Large intestine (tissue), 3 donors: ENCODE data around the gene AKAP13. TPM values are rescaled to one million over a fixed set of nuclear protein-coding genes. Genes with fewer than 3 reads are reported as not detected.
"Not testable (repeated sequence)": the region's sequence is repeated elsewhere in the genome, so short reads cannot be mapped to it uniquely, and the experiment has no call there.

Experiments
- DNase-seq, 2 donors: peaks; one replicate each; pipeline versions ENCODE4 v3.0.0 to v3.0.0-alpha.2; 2013
- H3K27ac ChIP-seq: one replicate; pipeline ENCODE4 v1.5.1; 2013; ENCODE audit warnings: low read length
- H3K27me3 ChIP-seq: 2 replicates; pipeline ENCODE4 v1.6.1; 2013; ENCODE audit warnings: low read length; ENCODE audit not compliant: control insufficient read depth, insufficient read depth
- H3K36me3 ChIP-seq: 2 replicates; pipeline ENCODE4 v1.6.1; 2013; ENCODE audit warnings: low read length; ENCODE audit not compliant: control insufficient read depth, insufficient read depth
- H3K4me1 ChIP-seq: one replicate; pipeline ENCODE4 v1.6.1; 2013; ENCODE audit warnings: low read length; ENCODE audit not compliant: control insufficient read depth, insufficient read depth
- H3K4me3 ChIP-seq: one replicate; pipeline ENCODE4 v1.5.1; 2013; ENCODE audit warnings: low read length
- H3K9me3 ChIP-seq: one replicate; pipeline ENCODE4 v1.6.1; 2013; ENCODE audit warnings: mild to moderate bottlenecking, low read depth, low read length, moderate library complexity; ENCODE audit not compliant: control insufficient read depth
- WGBS: methylation state at CpG from one replicate; pipeline ENCODE4 v1.1.5; 2013; ENCODE audit warnings: low lambda C conversion rate; ENCODE audit not compliant: insufficient coverage; 5-methylcytosine and 5-hydroxymethylcytosine counted together
- polyA plus RNA-seq: library from polyadenylated mRNA; unstranded; fragments of 120-200 nt; gene quantifications from one replicate; pipeline ENCODE4 v1.2.1, GENCODE V29; 2013

Gene AKAP13
- polyA plus RNA-seq, 1 donor: 68.9 TPM

GRCh38 chr15:85349062-85349461 is 31.3 kb upstream of the AKAP13 start:
- peaks cover 15% of the 10 kb centered on the region for H3K4me1 ChIP-seq
- H3K4me3 ChIP-seq, H3K27me3 ChIP-seq, H3K36me3 ChIP-seq, H3K27ac ChIP-seq, H3K9me3 ChIP-seq: not testable (repeated sequence)
- peak; percentile 28 to 53 for DNase-seq
- 100% methylated on average over 1 of the region's 4 CpGs for WGBS

DNA sequence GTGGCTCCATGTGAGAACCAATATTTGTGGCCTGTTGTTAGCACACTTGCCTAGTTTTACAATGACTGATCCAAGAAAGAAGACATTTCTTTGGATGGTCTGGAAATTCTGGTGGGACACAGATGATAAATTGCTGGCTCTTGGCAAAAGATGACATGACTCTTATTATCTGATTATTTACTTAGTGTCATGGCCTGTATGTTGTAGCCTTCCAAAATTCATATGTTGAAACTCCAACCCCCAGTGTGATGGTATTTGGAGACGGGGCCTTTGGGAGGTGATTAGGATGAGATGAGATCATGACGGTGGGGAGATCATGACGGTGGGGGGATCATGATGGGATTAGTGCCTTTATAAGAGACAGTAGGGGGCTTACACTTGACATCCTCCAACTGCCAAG is 30.0 kb upstream of the AKAP13 start:
- Histone ChIP-seq H3K27me3 (no peaks in the 10 kb centered on the region), H3K4me3 (no peak overlapping the region), H3K9me3 (no peaks in the 10 kb centered on the region), H3K36me3 (no peaks in the 10 kb centered on the region), H3K27ac (no peak overlapping the region), H3K4me1 (peaks cover 15% of the 10 kb centered on the region)
- no CpG with 5 or more reads among the region's 3 CpGs for WGBS
- no peak for DNase-seq

DNA sequence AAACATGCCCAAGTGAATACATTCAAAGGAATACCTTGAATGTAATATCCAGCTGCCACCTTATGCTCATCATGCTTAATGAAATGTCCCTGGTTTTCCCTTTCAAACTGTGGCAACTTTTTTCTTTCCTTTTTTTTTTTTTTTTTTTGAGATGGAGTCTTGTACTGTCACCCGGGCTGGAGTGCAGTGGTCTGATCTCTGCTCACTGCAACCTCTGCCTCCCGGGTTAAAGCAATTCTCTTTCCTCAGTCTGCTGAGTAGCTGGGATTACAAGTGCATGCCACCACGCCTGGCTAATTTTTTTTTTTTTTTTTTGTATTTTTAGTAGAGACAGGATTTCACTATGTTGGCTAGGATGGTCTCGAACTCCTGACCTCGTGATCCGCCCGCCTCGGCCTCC is 28.9 kb upstream of the AKAP13 start:
- not testable (repeated sequence) for H3K27ac ChIP-seq, H3K9me3 ChIP-seq, DNase-seq, H3K36me3 ChIP-seq, H3K4me3 ChIP-seq, H3K27me3 ChIP-seq
- peaks cover 11% of the 10 kb centered on the region for H3K4me1 ChIP-seq
- no CpG with 5 or more reads among the region's 8 CpGs for WGBS

GRCh38 chr15:85351965-85352364 is 28.4 kb upstream of the AKAP13 start:
- H3K4me3 ChIP-seq: no peak overlapping the region
- WGBS: 100% methylated on average over 1 of the region's 4 CpGs

DNA sequence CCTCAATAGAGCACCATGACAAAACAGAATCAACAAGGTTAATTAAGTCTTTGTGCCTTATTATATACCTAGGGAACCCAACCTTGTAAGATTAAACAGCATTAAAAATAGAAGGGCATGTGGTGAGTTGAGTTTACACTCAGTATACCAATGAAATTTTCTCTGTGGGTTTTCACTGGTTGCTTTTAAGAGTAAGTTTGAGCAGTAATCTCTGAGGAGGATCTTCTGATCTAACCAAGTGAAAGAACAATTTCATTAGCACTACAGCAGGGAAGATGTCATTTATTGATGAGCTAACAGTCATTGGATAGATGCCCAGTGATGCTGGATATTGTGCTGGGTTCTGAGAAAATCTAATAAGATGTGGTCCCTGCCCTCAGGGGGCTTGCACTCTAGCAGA is 26.9 kb upstream of the AKAP13 start:
- H3K4me3 ChIP-seq: no peak overlapping the region
- no peak for DNase-seq
- no peaks in the 10 kb centered on the region for H3K36me3 ChIP-seq
- no peaks in the 10 kb centered on the region for H3K27me3 ChIP-seq
- H3K4me1 ChIP-seq: peaks cover 4% of the 10 kb centered on the region
- no peak overlapping the region for H3K27ac ChIP-seq
- no peaks in the 10 kb centered on the region for H3K9me3 ChIP-seq

More at GRCh38 chr15:85351965-85352364, 28.4 kb upstream of the AKAP13 start:
- peaks cover 8% of the 10 kb centered on the region for H3K4me1 ChIP-seq
- no peak for DNase-seq
- no peaks in the 10 kb centered on the region for H3K36me3 ChIP-seq
- H3K27me3 ChIP-seq: no peaks in the 10 kb centered on the region
- H3K27ac ChIP-seq: no peak overlapping the region
- H3K9me3 ChIP-seq: no peaks in the 10 kb centered on the region

- no peaks in the 10 kb centered on the region for H3K36me3 ChIP-seq
- H3K4me1 ChIP-seq: peaks cover 4% of the 10 kb centered on the region
- H3K4me3 ChIP-seq: no peak overlapping the region
- H3K27me3 ChIP-seq: no peaks in the 10 kb centered on the region
- H3K9me3 ChIP-seq: no peaks in the 10 kb centered on the region
- no peak for DNase-seq
- no CpG with 5 or more reads among the region's 4 CpGs for WGBS
- no peak overlapping the region for H3K27ac ChIP-seq
Observed at GRCh38 chr15:85354461-85354860, 25.9 kb upstream of the AKAP13 start.

- Histone ChIP-seq H3K9me3 (no peaks in the 10 kb centered on the region), H3K4me1 (peaks cover 4% of the 10 kb centered on the region), H3K4me3 (no peak overlapping the region), H3K27ac (no peak overlapping the region), H3K36me3 (no peaks in the 10 kb centered on the region), H3K27me3 (no peaks in the 10 kb centered on the region)
- WGBS: 89% methylated on average over 2 of the region's 4 CpGs
- DNase-seq: no peak
Observed at GRCh38 chr15:85354948-85355347, 25.5 kb upstream of the AKAP13 start.

DNA sequence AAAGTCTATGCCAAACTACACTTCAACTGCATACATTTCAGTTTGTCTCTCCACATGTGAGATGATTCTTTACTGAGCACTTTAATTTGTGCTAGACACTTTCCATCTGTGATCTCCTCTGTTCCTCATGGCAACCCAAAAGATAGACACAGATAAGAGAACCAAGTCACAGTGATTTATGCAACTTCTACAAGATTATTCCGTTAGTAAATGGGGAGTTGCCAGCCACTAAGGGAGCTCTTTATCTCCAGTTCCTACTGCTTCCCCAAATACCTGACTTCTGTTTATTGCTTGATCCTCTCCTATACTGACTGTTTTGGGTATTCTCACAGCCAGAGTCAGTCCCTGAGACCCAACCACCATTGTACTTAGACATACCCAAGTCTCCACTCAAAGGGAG is 24.1 kb upstream of the AKAP13 start:
- no peaks in the 10 kb centered on the region for H3K9me3 ChIP-seq
- no peaks in the 10 kb centered on the region for H3K36me3 ChIP-seq
- H3K27me3 ChIP-seq: no peaks in the 10 kb centered on the region
- H3K4me3 ChIP-seq: no peak overlapping the region
- no peak for DNase-seq
- H3K4me1 ChIP-seq: peaks cover 4% of the 10 kb centered on the region
- H3K27ac ChIP-seq: no peak overlapping the region
- no CpG with 5 or more reads among the region's 1 CpG for WGBS

DNA sequence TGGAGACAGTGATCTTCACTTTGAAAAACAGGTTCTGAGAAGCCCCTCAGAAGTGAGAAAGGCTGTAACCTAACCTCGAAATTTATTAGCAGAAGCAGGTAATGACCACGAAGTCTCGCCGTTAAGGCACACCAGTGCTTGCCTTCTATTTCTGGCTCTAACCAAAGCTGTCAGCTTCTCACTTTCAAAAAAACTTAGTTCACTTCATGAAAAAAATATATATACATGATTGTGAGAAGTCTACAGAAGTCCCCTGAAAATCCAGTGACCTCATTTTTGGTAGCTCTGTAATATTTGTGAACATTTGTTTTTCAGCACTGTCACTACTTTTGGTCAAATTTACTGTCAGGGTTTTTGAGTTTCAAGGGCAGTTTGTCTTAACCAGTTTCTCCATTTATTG is 19.1 kb upstream of the AKAP13 start:
- no CpG with 5 or more reads among the region's 4 CpGs for WGBS
- Histone ChIP-seq H3K27ac (no peak overlapping the region), H3K27me3 (no peaks in the 10 kb centered on the region), H3K36me3 (no peaks in the 10 kb centered on the region), H3K4me1 (peaks cover 4% of the 10 kb centered on the region), H3K9me3 (no peaks in the 10 kb centered on the region), H3K4me3 (no peak overlapping the region)
- DNase-seq: no peak

DNA sequence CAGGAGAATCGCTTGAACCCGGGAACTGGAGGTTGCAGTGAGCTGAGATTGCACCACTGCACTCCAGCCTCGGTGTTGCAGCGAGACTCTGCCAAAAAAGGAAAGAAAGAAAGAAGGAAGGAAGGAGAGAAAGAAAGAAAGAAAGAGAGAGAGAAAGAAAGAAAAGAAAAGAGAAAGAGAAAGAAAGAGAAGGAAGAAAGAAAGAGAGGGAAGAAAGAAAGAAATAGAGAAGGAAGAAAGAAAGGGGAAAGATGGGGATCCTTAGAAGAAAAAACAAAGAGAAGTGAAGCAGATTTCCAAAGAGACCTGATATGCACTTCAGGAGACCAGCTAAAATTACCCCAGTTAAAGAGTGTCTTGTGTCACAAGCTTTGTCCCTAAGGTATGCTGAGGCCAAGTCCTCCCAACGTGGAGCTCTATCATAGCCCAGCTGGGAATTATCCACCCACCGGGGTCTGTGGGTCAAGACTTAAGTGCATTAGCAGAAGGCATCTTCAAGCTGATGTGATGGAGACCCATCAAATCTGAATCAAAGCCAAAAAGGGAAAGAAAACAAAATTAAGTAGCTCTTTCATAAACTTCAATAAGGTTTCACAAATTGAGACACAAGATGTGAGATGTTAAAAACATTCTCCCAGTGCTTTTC is 17.8 kb upstream of the AKAP13 start:
- Histone ChIP-seq H3K27ac (no peak overlapping the region), H3K4me3 (no peak overlapping the region), H3K27me3 (no peaks in the 10 kb centered on the region), H3K36me3 (no peaks in the 10 kb centered on the region), H3K4me1 (peaks cover 4% of the 10 kb centered on the region), H3K9me3 (no peaks in the 10 kb centered on the region)
- 91% methylated on average over 4 of the region's 6 CpGs for WGBS
- no peak for DNase-seq

GRCh38 chr15:85365980-85366379 is 14.4 kb upstream of the AKAP13 start:
- WGBS: no CpG with 5 or more reads among the region's 2 CpGs
- H3K9me3 ChIP-seq: no peaks in the 10 kb centered on the region
- no peak for DNase-seq
- no peak overlapping the region for H3K27ac ChIP-seq
- no peaks in the 10 kb centered on the region for H3K4me1 ChIP-seq
- H3K4me3 ChIP-seq: no peak overlapping the region
- H3K27me3 ChIP-seq: no peaks in the 10 kb centered on the region
- no peaks in the 10 kb centered on the region for H3K36me3 ChIP-seq
